Activated CD8-positive, alpha-beta memory T cell treated with anti-CD3 and anti-CD28 coated beads for 36 hours (primary cell): ENCODE measurements around the gene OSR1. TPM values are rescaled to one million over a fixed set of nuclear protein-coding genes. Genes with fewer than 3 reads are reported as not detected.
"Not testable (repeated sequence)": the region's sequence is repeated elsewhere in the genome, so short reads cannot be mapped to it uniquely, and the experiment has no call there.

Experiments
- CTCF ChIA-PET: fragments of 350-600 bp; sonication (Branson Sonifier 250); formaldehyde crosslinking; loops from one replicate; lab custom pipeline; 2021; ENCODE audit warnings: antibody characterized with exemption; lab: Charles Lee
- POLR2A ChIA-PET: fragments of 350-600 bp; sonication (Branson Sonifier 250); formaldehyde crosslinking; loops from one replicate; lab custom pipeline; 2021; ENCODE audit warnings: antibody characterized with exemption; lab: Charles Lee
- total RNA-seq, 2 experiments: library from RNA; stranded (reverse); gene quantifications; one replicate each; pipeline ENCODE4 v1.2.3, GENCODE V29; 2021

The OSR1 gene
- total RNA-seq: not detected

- CTCF ChIA-PET: interaction anchor here (4.8 kb wide), 1 partner anchor 9 kb away, joined by 26 read pairs; no protein-coding TSS in a partner anchor
- POLR2A ChIA-PET: interaction anchor here (0.7 kb wide), 1 partner anchor 11 kb away, joined by 3 read pairs; no protein-coding TSS in a partner anchor
Measured at GRCh38 chr2:19358242-19359020, at the start of gene OSR1. Gene OSR1, minus strand, starts transcription at chr2:19358623. Its CDS starts 4,818 bp downstream, at chr2:19353805.

- POLR2A ChIA-PET: no interaction called here
- CTCF ChIA-PET: no interaction called here
Measured at GRCh38 chr2:19403785-19404184, 45.4 kb upstream of the OSR1 start.

- CTCF ChIA-PET: no interaction called here
- POLR2A ChIA-PET: no interaction called here
Measured at GRCh38 chr2:19392191-19392590, 33.8 kb upstream of the OSR1 start.

GRCh38 chr2:19389469-19389868 is 31.0 kb upstream of the OSR1 start:
- CTCF ChIA-PET, POLR2A ChIA-PET: not testable (repeated sequence)

GRCh38 chr2:19380532-19380931 is 22.1 kb upstream of the OSR1 start:
- POLR2A ChIA-PET: no interaction called here
- CTCF ChIA-PET: no interaction called here

GRCh38 chr2:19378939-19379338 is 20.5 kb upstream of the OSR1 start:
- ChIA-PET CTCF (interaction anchor here (1.5 kb wide), 1 partner anchor 12 kb away, joined by 3 read pairs; no protein-coding TSS in a partner anchor), POLR2A (no interaction called here)

- POLR2A ChIA-PET: no interaction called here
- CTCF ChIA-PET: interaction anchor here (0.5 to 0.8 kb wide), 3 partner anchors 27 to 857 kb away, joined by 3 to 4 read pairs (median 3); no protein-coding TSS in a partner anchor
Measured at GRCh38 chr2:19377717-19378116, 19.3 kb upstream of the OSR1 start.

GRCh38 chr2:19373352-19373751 is 14.9 kb upstream of the OSR1 start:
- CTCF ChIA-PET: no interaction called here
- POLR2A ChIA-PET: no interaction called here

- ChIA-PET CTCF (no interaction called here), POLR2A (no interaction called here)
Measured at GRCh38 chr2:19371996-19372582, 13.7 kb upstream of the OSR1 start.

GRCh38 chr2:19369341-19369955 is 11.0 kb upstream of the OSR1 start:
- ChIA-PET POLR2A (no interaction called here), CTCF (no interaction called here)

- ChIA-PET CTCF (no interaction called here), POLR2A (no interaction called here)
Measured at GRCh38 chr2:19368760-19369159, 10.3 kb upstream of the OSR1 start.

GRCh38 chr2:19367326-19367725 is 8.9 kb upstream of the OSR1 start:
- POLR2A ChIA-PET: no interaction called here
- CTCF ChIA-PET: interaction anchor here (0.8 kb wide), 1 partner anchor 12 kb away, joined by 3 read pairs; no protein-coding TSS in a partner anchor

GRCh38 chr2:19365126-19365525 is 6.7 kb upstream of the OSR1 start:
- ChIA-PET CTCF (no interaction called here), POLR2A (no interaction called here)

- ChIA-PET CTCF (interaction anchor here (0.9 kb wide), 1 partner anchor 14 kb away, joined by 4 read pairs; no protein-coding TSS in a partner anchor), POLR2A (interaction anchor here (0.7 kb wide), 1 partner anchor 14 kb away, joined by 3 read pairs; no protein-coding TSS in a partner anchor)
Measured at GRCh38 chr2:19364014-19364413, 5.6 kb upstream of the OSR1 start.

GRCh38 chr2:19363474-19363778 is 5.0 kb upstream of the OSR1 start:
- CTCF ChIA-PET: interaction anchor here (0.9 kb wide), 1 partner anchor 13 kb away, joined by 4 read pairs; no protein-coding TSS in a partner anchor
- POLR2A ChIA-PET: interaction anchor here (0.7 kb wide), 1 partner anchor 14 kb away, joined by 3 read pairs; no protein-coding TSS in a partner anchor

GRCh38 chr2:19362755-19363473 is 4.5 kb upstream of the OSR1 start:
- CTCF ChIA-PET: interaction anchor here (0.9 kb wide), 1 partner anchor 12 kb away, joined by 4 read pairs; no protein-coding TSS in a partner anchor

GRCh38 chr2:19362094-19362754 is 3.8 kb upstream of the OSR1 start:
- ChIA-PET CTCF (interaction anchor here (4.8 kb wide), 1 partner anchor 13 kb away, joined by 26 read pairs; no protein-coding TSS in a partner anchor), POLR2A (no interaction called here)

More at GRCh38 chr2:19362755-19363473, 4.5 kb upstream of the OSR1 start:
- POLR2A ChIA-PET: no interaction called here

GRCh38 chr2:19361325-19361990 is 3.0 kb upstream of the OSR1 start:
- POLR2A ChIA-PET: no interaction called here

More at GRCh38 chr2:19361325-19361990, 3.0 kb upstream of the OSR1 start:
- CTCF ChIA-PET: interaction anchor here (1.6 to 4.8 kb wide), 2 partner anchors 12 to 612 kb away, joined by 5 to 26 read pairs; no protein-coding TSS in a partner anchor
